ENCODE results near the gene LRMDA.

LRMDA gene

DNA sequence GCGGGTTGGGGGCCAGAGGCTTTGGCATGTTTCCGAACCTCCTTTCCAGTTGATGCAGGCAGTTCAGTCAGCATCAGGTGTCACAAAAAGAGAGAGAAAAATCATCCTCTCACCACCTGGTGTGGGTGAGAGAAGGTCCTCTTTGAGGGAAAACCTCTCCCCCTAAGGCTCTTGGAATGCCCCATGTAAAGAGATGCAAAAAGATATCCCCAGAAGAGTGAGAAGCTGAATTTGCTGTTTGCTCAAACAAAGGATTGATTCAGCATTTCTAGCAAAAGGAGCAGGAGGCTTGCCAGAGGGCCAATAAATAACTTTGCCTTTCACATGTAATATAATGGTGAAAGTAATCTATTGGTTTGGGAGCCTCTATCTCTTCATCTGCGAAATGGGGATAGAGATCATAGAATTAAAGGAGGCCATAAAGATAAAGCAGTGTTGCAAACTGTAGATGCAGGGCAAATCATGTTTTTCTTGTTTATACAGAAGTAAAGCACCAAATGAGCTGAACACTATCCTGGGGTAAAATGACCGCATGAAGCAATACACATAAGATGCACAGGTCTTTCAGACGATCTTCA is 425.9 kb downstream of the LRMDA start:
- FAIRE-seq, result no peak

DNA sequence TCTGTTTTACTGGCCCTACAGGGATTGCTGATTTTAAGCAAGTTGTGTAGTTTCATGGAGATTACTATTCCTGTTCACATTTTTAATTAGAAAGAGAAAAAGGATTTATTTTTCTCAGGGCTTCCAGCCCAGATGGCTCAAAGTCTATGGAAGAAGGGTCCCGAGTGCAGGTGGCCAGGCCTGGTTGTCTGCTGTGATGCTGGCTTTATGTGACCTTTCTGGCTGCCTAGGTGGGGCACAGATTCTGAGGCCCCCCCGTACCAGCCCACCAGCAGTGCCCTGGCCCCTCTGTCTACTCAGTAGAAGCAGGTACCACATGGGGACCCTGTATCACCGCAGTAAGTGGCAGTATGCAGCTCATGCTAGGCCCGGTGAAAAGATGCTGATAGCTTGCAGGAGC is 426.5 kb downstream of the LRMDA start:
- FAIRE-seq, result no peak

DNA sequence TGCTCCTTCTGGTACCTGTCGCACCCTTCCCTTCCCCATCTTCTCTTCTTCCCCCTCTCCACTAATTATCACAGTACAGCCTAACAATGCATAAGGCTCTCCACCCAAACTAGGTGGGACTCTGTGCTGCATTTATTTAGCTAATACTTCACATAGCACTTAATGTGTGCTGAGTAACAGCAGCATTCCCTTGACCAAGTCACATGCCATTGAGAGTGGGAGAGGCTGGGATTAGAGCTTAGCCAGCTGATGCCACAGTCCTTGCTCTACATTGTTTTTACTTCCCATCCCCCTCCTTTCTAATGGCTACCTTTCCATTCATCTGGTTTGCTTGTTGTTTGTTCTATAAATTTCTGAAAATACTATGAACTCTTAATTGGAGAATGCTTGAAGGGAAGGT is 426.9 kb downstream of the LRMDA start:
- FAIRE-seq, result no peak

DNA sequence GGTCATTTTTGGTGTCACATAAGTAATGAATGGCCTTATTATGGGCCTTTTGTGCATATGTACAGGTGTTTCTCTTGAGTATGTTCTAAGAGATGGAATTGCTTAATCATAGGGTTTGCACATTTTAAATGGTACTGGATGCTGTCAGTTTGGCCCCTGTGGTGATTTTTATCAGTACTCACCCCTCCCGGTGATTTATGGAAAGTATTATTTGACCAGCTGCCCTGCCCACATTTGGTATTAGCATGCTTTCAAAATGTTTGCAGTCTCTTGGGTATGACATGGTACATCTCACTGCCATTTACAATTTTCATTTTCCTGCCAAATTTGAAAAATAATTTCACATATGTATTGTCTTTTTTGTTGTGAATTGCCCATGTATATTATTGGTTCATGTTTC is 427.7 kb downstream of the LRMDA start:
- no peak for FAIRE-seq

DNA sequence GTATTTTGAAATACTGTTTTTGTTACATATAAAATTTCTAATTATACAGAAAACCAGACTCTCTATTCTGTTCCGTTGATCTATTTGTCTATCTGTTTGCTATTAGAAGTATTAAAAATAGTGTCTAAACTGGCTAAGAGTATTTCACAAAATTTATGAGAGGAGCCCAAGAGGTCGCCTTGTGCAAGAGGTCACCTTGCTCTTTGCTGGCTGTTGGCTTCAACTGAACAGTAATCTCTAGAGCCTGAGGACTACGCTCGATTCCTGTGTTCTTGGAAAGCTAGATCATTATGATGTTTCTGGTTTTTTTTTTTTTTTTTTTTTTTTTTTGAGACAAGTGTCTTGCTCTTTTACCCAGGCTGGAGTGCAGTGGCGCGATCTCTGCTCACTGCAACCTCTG is 428.6 kb downstream of the LRMDA start:
- no peak for FAIRE-seq

DNA sequence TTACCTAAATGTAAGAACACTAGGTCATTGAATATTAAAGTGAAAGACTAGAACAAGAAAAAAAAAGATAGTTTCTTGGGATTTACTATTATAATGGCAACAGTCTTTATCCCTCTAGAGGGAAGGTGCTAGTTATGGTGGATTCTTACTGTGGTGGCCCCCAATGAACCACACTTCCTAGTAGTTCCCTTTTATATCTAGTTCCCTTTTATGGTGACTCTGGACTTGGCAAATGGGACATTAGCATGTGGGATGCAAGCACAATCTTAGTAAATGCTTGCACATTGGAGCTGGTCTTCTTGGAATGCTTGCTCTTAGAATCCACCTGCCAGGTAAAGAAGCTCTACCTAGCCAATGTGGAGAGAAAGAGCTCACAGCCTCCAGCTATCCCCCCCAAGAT is 430.2 kb downstream of the LRMDA start:
- FAIRE-seq, result no peak

DNA sequence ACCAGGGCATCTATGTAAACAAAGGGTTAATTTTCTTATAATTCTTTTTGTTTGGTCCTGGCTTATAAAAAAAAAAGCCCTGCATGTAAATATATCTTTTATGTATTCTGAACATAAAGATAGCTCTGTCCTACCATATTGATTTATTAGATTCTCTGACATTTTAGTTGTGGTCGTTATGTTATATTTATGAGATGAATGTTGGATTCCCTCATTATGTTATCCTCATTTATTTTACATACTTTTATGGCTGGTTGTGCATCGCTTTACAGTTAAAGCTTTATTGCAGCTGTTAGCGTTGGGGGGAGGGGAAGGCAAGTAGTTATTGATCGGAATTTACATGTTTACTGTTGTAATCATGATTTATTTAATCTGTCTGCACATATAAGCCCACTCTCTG is 431.5 kb downstream of the LRMDA start:
- FAIRE-seq, result no peak

DNA sequence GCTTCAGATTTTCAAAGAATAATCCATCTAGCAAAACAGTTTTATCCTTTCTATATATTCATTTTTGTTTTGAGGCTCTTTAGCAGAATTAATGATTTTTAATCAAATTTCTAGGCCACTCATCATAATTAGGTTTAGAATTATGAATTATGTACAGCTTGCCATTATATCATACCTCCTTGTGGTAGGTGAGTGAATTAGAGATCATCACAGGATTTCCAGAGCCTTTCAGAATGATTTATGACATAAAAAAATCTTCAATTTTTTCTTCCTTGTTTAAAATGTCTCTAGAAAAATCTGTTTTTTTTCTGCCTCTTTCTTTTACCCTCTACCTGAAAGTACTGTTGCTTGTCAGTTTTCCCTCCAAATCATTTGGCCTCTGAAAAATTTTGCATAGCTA is 433.3 kb downstream of the LRMDA start:
- FAIRE-seq, result no peak

DNA sequence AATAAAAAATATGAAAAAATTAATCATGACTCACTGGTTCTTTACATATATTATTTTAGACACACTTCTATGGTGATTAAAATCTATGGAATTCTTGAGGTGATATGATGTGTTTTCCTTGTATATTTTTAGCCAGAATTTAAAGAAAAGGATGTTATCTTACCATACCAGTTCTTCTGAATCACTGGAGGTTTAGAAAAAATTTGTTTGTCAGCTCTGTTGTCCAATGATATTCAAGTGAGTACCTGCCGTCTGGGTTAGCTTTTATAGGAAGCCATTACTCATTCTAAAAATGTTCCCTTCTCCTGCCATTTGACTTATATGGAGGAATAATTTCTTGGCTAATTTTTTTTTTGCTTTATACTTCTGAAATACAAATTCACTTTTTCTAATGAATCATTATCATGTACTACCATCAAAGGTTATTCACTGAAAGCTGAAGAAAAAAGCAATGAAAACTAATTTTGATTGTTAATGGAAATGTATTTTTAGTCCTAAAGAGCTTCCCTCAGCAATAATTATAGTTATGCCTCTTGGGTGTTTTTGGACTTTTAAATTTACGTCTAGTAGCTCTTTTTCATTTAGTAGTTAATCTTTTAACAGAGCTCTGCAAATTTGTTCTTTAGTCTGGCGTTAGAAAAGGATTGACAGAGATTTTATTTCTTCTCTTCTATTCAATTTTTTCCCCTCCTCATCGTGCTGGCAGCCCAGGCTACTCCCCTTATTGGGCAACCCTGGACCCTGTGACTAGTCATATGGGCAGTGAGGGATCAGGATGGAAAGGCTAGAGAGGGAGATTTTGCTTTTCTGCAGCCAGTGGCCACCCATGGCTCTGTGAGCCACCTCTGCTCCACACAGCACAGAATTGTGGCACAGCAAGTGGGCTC is 434.2 kb downstream of the LRMDA start:
- no peak for FAIRE-seq

DNA sequence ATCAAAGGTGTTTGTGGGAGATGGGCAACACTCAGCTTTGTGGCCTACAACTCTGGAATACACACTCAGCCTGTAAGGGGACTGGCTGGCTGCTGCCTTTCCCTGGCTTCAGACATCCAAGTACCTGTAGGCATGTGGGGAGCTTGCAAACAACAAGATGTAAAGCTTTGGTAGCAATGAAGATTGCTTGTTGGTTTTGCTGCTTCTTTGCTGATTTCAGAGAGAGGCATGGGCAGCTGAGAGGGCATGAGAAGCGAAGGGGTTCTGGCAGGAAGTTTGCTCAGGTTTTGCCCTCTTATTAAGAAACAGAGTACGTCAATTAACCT is 434.8 kb downstream of the LRMDA start:
- FAIRE-seq, result no peak

DNA sequence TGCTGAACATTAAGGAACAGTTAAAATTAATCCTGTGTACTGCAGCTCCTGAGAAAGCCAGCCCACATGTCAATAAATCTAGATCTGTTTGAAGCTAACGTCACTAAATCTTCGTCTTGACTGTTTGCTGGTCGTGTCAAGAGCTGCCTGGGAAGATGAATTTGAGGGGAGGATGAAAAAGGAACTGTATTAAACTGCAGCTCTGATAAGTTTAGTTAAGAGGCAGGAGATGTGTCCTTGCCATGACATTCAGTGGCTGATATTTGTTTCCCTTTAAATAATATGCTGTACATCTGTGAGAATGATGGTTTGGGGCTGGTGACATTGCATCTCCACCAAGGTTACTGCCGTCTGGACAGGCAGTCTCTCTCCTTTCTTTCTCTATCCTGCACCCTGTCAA is 435.3 kb downstream of the LRMDA start:
- no peak for FAIRE-seq

DNA sequence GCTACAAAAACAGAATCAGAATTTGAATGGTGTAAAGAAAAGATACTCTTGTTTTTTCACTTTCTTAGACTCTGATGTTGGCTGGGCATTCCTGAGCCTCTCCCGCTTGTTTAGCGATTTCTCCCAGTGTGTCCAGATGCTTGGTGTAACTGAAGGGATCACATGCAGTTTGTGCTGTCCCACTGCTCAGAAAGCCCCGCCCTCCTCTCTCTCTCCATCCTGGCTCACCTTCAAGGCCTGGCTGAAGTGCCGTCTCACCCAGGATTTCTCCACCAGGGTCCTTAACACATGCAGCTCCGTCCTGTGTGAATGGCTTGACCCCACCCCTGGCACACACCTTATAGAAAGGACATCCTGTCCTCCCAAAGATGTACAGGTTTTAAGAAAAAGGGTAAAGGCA is 437.1 kb downstream of the LRMDA start:
- FAIRE-seq, result no peak

DNA sequence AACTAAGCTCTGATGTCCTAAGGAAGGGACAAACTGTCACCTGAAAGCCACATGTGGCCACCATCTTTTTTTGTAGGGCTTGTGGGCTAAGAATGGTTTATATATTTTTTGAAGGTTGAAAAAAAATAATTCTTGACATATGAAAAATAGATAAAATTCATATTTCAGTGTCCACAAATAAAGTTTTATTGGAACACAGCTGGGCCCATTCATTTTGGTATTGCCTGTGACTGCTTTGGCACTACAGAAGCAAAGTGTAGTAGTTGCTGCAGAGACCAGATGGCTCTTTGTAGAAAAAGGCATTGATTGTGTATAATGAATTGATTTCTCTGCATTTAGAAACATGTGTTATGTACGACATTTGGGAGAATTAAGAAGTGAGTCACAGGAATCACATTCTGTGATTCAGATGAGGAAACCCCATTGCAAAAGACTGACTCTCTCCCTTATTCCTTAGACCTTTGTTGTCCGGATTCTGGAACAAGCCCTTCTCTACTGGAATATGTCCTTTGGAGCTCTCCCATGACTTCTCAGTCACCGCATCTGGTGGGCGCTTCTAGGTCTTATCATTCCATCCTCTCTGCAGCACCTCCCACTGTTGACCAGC is 438.7 kb downstream of the LRMDA start:
- no peak for FAIRE-seq

DNA sequence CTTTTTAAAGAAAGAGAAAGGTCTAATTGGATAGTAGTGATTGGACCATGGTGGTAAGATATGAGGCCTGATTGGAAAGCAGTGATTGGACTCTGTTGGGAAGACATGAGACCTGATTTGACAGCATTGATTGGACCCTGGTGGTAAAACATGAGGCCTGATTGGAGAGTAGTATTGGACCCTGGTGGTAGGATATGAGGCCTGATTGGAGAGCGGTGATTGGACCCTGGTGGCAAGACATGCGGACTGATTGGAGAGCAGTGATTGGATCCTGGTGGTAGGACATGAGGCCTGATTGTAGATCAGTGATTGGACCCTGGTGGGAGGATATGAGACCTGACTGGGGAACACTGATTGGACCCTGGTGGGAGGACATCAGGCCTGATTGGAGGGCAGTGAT is 444.3 kb downstream of the LRMDA start:
- FAIRE-seq, result no peak

DNA sequence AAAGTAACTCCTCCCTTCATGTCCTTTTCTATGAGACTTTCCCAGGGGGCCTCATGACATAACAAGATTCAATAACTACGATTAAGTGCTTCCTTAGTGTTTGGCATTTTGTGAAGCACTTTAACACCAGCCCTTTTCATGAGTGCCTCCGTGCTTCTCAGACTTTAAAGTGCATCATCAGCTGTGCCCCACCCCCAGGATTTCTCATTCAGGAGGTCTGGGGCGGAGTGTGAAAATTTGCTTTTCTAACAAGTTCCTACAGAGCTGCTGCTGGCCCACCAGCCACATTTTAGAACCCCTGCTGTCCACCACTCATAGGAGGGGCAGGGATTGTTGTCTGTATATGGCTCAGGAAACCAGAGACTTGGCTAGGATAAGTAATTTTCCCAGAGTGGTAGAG is 445.3 kb downstream of the LRMDA start:
- no peak for FAIRE-seq

DNA sequence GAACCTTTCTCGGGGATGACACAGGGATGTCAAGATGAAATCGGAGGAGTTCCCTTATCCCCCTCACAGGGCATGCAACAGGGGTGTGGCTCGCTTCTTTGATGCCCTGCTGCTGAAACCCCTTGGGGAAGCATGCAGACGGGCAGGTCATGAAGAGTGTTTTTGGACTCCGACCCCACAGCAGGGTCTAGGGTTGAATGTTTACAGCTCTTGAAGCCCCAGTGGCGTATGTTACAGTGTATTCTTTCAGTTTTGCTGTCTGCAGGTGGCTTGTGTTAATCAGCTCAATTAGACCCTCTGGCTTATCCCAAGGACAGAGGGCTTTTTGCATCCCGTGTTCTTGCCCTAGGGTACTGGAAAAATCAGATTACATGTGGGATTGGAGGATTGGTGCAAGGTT is 446.5 kb downstream of the LRMDA start:
- FAIRE-seq, result no peak

DNA sequence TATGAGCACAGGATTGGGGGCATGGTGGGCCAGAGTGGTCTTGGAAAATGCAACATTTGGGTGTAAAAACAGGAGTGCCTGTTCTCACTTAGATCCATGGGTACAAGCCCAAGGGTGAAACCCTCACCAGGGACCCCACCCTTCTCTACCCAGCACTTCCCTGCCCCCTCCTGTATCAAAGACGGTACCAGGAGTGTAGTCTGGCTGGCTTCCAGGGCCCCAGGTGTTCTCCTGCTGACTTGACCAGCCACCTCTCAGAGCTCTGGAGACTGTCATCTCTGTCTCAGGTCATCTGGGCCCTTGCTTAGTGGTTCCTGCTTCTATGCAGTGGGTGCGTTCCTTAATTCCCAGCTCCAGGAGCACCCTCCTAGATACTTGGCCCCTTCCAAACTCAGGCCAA is 447.2 kb downstream of the LRMDA start:
- FAIRE-seq, result no peak

DNA sequence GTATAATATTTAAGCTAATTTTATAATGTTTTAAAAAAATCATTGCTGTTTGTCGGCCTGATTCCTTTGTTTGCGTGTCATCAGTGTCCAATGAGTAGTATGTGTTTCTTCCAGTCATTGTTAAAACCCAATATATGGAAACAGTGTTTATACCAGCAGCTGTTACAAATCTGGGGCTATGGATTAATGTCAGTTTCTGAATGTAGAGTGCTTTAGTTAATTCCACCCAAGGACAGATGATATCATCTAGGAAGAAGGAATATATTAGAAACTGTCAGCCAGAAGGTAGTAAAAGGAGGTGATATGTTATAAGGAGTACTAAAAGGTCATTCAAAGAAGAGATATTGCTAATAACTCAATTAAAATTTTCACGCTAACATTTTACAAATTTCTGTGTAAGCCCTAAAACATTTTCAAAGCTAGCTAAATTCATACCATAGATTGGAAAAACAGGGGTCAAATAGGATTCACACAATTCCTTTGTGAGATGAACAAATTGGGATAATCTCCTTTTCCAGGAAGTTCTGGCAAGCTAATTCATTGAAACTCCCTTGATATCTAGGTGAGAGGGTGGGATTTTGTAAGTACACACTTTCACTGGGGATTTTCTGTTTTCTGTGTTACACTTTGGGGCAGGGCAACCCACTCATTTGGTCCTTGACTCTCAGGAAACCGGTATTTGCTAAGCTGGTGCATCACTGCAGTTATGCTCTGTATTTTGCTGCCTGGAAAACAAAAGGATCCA is 448.8 kb downstream of the LRMDA start:
- FAIRE-seq, result no peak

DNA sequence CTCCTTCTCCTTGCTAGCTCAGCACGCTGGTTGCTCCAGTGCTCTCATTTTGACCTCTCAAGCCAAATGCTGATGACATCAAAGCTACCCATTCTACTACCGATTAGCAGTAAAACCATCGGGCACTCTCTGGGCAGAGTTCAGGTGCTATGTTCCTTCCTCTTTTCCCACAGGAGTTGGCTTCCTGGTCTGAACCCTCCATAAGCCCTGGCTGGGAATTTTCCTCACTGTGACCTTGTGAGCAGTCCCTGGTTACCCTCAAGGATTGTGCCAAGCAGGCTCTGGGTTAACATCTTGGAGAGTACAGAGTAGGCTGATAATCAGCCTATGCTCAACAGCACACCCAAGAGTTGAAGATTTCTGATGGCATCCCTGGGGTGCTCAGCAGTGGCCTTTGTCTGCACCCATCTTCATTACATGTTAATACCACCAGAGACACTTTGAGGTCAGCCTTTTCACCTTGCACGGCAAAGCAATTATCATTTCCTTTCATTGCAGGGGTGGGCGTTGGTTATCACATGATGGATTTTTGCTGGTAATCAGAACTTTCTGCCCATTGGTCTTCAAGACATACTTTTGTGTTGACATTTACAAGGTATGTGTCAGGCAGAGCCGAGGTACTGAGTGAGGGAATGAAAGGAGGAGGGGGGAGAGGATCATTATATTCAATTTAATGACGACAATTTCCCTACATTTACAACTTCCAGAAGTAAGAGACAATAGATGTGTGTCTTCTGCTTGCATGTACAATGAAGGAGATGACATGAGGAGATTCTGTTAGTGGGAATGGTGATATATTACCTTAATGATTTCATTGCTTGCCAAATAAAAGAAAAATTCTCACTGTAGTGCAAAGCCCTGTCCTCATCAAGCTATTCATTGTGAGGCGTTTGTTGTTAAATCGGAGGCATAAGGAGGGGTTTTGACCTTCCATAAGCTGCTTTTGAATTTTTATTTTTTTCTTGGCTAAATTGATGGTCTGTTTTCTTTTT is 452.0 kb downstream of the LRMDA start:
- no peak for FAIRE-seq

DNA sequence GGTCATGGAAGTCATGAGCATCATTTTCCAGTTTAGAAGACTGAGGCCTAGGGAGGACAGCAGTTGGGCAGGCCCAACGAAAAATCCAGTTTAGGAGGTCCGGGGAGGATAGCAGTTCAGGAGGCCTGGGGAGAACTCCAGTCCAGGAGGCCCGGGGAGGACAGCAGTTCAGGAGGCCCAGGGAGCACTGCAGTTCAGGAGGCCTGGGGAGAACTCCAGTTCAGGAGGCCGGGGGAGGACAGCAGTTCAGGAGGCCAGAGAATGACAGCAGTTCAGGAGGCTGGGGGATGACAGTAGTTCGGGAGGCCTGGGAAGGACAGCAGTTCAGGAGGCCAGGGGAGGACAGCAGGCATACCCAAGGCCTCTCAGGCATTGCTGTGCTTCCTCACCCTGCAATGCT is 453.4 kb downstream of the LRMDA start:
- FAIRE-seq, result no peak

DNA sequence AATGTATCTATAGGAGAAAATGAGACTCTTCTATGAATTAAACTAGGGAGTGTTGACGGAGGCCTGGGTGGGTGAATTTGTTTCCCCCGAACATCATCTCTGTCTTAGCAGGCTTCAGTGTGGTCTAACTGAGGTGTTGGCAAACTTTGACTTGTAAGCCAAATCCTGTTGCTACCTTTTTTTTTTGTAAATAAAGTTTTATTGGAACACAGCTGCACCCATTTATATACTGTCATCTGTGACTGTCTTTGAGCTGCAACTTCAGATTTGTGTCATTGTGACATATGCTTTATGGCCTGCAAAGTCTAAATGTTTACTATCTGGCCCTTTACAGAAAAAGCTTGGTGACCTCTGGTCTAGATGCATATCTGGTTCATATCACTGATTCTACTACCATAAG is 455.9 kb downstream of the LRMDA start:
- FAIRE-seq, result no peak

DNA sequence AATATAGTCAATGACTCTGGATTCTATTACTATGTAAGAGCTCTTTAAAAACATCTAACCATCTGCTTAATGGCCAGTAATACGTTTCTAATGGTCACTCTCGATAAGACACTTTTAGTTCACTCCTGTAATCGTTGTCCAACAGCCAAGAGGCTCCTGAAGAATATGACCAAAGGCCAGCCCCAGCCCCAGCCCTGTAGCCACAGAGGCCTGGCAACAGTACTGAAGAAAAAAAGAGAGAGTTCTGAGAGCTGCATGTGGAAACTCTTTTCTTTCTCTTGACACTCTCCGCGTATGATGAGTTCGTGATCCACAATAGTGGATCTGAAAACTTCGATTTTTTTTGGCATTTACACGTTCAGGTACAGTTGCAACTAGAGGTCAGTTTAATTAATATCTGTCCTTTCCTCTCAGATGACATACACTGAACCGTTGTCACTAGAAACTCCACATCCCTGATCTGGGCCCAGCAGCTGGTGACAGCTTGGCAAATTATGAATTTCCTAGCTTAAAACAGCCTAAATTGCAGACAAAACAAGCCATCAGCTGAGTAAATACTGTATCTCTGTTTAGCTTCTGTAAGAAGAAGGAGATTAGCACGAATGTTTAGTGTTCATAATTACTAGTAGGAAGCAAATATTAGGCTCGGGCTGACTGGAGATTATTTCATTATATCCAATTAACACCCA is 456.7 kb downstream of the LRMDA start:
- no peak for FAIRE-seq

Data from G401.6 (cell line).